Measurements from ENCODE around the gene TERT.
A peak's percentile ranks its signal among the peaks of the same experiment; 100 is the strongest.

Gene TERT

DNA sequence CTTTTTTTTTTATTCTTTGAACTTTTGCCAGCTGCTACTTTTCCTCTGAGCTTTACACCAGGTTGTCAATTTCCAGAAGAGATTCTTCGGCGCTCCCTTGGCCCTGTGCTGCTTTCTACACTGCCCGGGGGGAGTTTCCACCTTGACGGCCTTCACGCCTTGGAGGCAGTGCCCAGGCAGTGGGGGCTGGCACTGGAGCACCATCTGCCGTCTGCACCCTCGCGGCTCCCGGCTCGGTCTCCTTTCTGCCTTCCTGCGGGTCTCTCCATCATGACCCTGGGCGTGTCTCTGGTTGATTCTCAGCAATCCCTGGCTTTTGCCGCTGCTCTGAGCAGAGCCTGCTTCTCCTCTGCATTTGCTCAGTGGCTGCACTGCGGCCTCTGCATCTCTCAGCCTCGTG is 66.7 kb downstream of the TERT start:
- no peak for DNase-seq (ENCODE audit: low read depth)
- TF ChIP-seq, protein P1, sequence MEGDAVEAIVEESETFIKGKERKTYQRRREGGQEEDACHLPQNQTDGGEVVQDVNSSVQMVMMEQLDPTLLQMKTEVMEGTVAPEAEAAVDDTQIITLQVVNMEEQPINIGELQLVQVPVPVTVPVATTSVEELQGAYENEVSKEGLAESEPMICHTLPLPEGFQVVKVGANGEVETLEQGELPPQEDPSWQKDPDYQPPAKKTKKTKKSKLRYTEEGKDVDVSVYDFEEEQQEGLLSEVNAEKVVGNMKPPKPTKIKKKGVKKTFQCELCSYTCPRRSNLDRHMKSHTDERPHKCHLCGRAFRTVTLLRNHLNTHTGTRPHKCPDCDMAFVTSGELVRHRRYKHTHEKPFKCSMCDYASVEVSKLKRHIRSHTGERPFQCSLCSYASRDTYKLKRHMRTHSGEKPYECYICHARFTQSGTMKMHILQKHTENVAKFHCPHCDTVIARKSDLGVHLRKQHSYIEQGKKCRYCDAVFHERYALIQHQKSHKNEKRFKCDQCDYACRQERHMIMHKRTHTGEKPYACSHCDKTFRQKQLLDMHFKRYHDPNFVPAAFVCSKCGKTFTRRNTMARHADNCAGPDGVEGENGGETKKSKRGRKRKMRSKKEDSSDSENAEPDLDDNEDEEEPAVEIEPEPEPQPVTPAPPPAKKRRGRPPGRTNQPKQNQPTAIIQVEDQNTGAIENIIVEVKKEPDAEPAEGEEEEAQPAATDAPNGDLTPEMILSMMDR (IDR thresholded peaks at IDR 0.05; ENCODE audit: control insufficient read depth, extremely low read depth, insufficient read depth): no peak
- H3K4me3 ChIP-seq (ENCODE audit: low read depth, low read length): no peak overlapping the region

DNA sequence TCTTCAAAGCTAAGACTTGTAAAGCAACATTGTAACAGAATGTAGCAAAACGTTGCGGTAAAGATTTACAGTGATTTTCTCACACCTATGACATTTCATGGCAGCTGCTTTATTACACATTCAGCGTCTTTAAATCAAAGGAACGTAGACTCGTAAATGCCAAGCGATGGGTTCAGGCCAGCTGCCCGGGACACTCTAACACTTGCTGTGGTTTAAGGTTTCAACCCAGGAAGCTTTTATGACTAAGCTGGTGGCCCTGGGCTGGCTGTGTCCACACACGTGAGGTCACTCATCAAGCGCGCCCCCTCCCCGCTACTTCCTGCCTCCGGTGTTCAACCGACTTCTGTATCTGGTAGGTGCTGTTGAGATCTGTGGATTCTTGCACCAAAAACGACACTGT is 67.2 kb downstream of the TERT start:
- no peak overlapping the region for H3K4me3 ChIP-seq (ENCODE audit: low read depth, low read length)
- TF ChIP-seq, protein P1 (IDR thresholded peaks at IDR 0.05; ENCODE audit: control insufficient read depth, extremely low read depth, insufficient read depth): no peak
- DNase-seq (ENCODE audit: low read depth): peak; percentile 92

DNA sequence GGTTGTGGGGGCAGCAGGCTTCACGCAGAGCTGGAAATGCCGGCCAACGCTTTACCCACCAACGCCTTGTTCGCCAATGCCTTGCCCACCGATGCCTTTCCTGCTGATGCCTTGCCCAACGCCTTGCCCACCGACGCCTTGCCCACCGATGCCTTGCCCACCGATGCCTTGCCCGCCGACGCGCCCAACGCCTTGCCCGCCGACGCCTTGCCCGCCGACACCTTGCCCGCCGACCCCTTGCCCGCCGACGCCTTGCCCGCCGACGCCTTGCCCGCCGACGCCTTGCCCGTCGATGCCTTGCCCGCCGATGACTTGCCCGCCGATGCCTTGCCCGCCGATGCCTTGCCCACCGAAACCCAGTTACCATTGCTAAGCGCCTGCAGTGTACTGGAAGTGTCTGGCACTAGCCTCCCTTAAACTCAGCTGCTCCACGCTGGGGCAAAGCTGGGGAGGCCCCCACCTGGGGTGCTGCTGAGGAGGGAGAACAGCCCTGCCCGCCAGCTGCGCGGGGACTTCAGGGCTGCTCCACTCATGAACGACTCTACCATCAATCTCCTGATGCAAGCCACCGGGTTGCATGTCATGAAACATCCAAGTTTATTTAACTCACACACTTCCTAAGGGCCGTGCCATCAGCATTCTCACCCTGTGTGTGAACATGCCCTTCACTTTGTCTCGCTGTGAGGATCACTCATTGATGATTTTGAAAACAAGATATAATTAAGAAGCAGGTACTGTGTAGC is 67.9 kb downstream of the TERT start:
- H3K4me3 ChIP-seq (ENCODE audit: low read depth, low read length): no peak overlapping the region
- TF ChIP-seq, protein P1 (IDR thresholded peaks at IDR 0.05; ENCODE audit: control insufficient read depth, extremely low read depth, insufficient read depth): no peak
- no peak for DNase-seq (ENCODE audit: low read depth)

DNA sequence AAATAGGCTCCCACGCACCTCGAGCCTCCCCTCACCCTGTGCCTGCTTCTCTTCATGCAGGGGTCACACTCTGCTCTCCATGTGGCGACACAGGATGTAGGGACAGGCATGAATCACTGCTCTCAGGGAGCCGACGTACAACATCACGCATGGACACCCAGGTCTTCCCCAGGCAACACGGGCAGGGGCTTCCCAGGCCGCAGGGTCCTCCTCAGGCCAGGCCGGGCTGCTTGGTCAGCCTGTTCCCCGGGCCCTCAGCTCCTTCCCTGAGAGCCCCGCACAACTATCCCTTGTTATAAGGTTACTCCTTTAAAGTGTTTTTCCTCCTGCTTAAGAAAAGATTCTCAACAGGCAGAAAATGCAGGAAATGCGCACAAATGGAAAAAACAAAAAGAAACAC is 68.6 kb downstream of the TERT start:
- DNase-seq (ENCODE audit: low read depth): no peak
- no peak overlapping the region for H3K4me3 ChIP-seq (ENCODE audit: low read depth, low read length)
- TF ChIP-seq, protein P1 (IDR thresholded peaks at IDR 0.05; ENCODE audit: control insufficient read depth, extremely low read depth, insufficient read depth): no peak

DNA sequence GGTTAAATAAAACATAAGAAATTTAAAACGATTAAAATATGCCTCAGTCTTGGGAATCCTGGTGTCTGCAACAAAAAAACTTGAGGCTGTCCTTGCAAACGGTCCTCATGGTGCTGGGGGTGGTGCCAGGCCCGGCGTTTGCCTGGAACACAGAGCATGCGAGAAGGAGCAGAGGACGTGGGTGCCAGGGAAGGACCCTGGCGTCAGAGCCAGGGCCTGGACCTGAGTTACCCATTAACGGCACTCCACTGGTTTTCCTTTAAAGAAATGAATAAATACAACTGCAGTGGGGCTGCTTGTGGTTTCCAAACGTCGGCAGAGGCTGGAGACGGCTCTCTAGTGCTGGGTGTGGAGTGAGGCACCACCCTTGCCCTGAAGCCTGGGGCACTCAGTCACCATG is 69.8 kb downstream of the TERT start, which contains the start of gene SLC6A18:
TSS of gene SLC6A18 (plus strand) at position 301 of the 400 bp plus-strand sequence. CDS start at position 398, 97 bp downstream.
- no peak within 1 kb of the TSS for H3K4me3 ChIP-seq (ENCODE audit: low read depth, low read length)
- TF ChIP-seq, protein P1 (IDR thresholded peaks at IDR 0.05; ENCODE audit: control insufficient read depth, extremely low read depth, insufficient read depth): no peak
- no peak for DNase-seq (ENCODE audit: low read depth)

DNA sequence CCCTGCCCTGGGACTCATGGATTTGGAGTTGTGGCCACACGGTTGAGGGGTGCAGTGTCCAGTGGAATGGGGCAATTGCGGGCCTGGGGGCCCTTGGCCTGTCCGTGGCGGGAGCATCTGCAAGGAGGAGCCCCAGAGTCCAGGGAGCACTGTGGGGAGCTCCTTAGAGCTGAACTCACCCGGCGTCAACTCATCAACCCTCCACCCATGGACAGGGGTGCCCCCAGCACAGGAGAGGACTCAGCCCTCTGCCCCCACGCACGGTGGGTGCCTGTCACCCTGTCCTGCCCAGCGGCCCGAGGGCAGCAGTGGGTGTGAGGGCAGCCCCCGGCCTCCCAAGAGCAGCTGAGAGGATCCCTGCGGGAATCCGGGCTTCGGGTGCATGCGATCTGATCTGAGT is 70.2 kb downstream of the TERT start:
- TF ChIP-seq, protein P1 (IDR thresholded peaks at IDR 0.05; ENCODE audit: control insufficient read depth, extremely low read depth, insufficient read depth): no peak
- H3K4me3 ChIP-seq (ENCODE audit: low read depth, low read length): no peak overlapping the region
- DNase-seq (ENCODE audit: low read depth): no peak

DNA sequence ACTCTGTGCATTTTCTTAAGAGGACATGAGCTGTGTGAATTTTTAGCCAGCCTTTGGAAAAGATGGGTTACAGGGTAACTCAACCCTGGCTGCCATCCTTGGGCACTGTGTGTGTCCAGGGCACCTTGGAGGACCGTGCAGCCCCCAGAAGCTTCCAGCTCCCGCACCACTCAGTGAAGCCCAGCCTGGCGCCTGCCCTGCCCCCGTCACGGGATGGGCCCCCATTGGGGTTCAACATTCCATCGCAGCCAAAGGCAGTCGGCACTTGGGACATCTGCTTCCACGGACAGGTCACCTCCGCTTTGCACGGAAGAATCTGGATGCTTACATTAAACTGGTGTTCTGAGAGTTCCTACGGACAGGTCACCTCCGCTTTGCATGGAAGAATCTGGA is 71.6 kb downstream of the TERT start:
- TF ChIP-seq, protein P1 (IDR thresholded peaks at IDR 0.05; ENCODE audit: control insufficient read depth, extremely low read depth, insufficient read depth): no peak
- H3K4me3 ChIP-seq (ENCODE audit: low read depth, low read length): no peak overlapping the region
- no peak for DNase-seq (ENCODE audit: low read depth)
